Ectodermal cell (in vitro differentiated cells): ENCODE data around the gene VTN.

Source experiments
- H3K27ac ChIP-seq: 2 replicates; pipeline ENCODE4 v1.7.0; 2013; ENCODE audit warnings: mild to moderate bottlenecking, low read depth, low read length; ENCODE audit not compliant: insufficient read depth, poor library complexity, severe bottlenecking
- H3K27me3 ChIP-seq: 2 replicates; pipeline ENCODE4 v1.7.0; 2013; ENCODE audit warnings: mild to moderate bottlenecking, low read length; ENCODE audit not compliant: insufficient read depth, control insufficient read depth, poor library complexity, severe bottlenecking
- H3K36me3 ChIP-seq: one replicate; pipeline ENCODE4 v1.7.0; 2013; ENCODE audit warnings: low read length; ENCODE audit not compliant: control insufficient read depth, insufficient read depth
- H3K4me1 ChIP-seq: one replicate; pipeline ENCODE4 v1.7.0; 2013; ENCODE audit warnings: low read length; ENCODE audit not compliant: control insufficient read depth, insufficient read depth
- H3K4me3 ChIP-seq: 2 replicates; pipeline ENCODE4 v1.7.0; 2013; ENCODE audit warnings: low read depth, low read length, control low read depth; ENCODE audit not compliant: insufficient read depth
- H3K9me3 ChIP-seq: 2 replicates; pipeline ENCODE4 v1.7.0; 2013; ENCODE audit warnings: mild to moderate bottlenecking, low read length, moderate library complexity; ENCODE audit not compliant: control insufficient read depth
- WGBS, 2 experiments: methylation state at CpG; one replicate each; pipeline ENCODE4 v1.1.7; 2013; ENCODE audit warnings: missing lambda C conversion rate in 2 of 2; 5-methylcytosine and 5-hydroxymethylcytosine counted together

Gene VTN

DNA sequence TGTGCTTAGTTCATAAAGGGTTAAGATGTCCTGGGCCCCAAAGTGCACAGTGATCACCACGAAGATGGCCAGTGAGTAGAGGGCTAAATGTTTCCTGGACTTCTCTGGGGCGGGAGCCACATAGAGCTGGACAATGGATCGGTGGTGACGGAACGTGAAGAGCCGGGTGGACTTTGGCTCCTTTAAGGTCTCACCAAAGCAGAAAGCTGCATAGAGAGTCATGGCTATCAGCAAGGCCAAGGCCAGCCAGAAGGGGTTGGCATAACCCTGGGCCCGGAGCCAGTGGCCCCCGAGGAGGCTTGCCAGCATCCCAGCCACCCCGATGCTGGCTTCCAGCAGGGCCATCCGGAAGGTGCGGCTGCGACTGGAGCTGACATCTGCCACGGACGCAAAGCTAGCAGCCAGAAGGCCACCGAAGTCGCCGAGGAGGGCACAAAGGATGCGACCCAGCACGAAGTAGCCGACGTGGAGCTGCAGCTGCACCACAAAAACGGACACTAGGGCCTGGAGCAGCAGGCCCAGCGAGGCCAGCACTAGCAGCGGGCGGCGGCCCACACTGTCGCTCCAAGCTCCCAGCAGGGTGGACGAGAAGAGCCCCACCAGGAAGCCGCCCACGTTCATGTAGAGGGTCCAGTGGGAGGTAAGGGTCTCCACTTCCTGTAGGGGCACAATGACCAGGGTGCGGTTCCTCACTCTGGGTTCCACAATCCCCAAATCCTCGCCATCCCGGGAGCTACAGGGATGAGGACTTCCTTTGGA lies 34.9 kb upstream of the VTN start:
- Histone ChIP-seq H3K36me3 (no peaks in the 10 kb centered on the region), H3K27ac (no peak overlapping the region), H3K4me1 (peaks cover 10% of the 10 kb centered on the region), H3K27me3 (peaks cover 70% of the 10 kb centered on the region), H3K4me3 (peak overlapping the region; percentile 50), H3K9me3 (no peaks in the 10 kb centered on the region)
- 55 to 56% methylated on average over 33 of the region's 33 CpGs for WGBS, 2 experiments

DNA sequence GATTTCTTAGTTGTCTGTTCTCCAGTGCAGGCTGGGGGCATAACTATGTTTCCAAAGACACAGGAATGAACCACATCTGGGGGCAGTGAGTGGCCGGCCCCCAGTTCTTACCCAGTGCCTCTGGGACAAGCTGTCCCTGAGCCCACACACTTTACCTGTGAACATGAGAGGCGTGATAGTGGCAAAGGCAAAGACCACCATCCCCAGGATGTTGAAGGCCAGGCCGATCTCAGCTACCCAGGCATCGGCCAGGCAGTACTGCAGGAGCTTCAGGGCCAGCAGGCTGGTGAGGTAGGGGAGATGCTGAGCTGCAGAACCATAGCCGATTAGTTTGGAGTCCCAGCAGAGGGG lies 34.3 kb upstream of the VTN start:
- Histone ChIP-seq H3K27me3 (peaks cover 73% of the 10 kb centered on the region), H3K4me3 (no peak overlapping the region), H3K36me3 (no peaks in the 10 kb centered on the region), H3K4me1 (peaks cover 10% of the 10 kb centered on the region), H3K9me3 (no peaks in the 10 kb centered on the region), H3K27ac (no peak overlapping the region)
- 92 to 96% methylated on average over 5 of the region's 5 CpGs for WGBS, 2 experiments

- peaks cover 10% of the 10 kb centered on the region for H3K4me1 ChIP-seq
- peaks cover 73% of the 10 kb centered on the region for H3K27me3 ChIP-seq
- no peak overlapping the region for H3K4me3 ChIP-seq
- no peaks in the 10 kb centered on the region for H3K9me3 ChIP-seq
- WGBS, 2 experiments: 95% methylated on average over 2 of the region's 2 CpGs
- no peak overlapping the region for H3K27ac ChIP-seq
- H3K36me3 ChIP-seq: no peaks in the 10 kb centered on the region
Observed at GRCh38 chr17:28404007-28404406, 33.9 kb upstream of the VTN start.

DNA sequence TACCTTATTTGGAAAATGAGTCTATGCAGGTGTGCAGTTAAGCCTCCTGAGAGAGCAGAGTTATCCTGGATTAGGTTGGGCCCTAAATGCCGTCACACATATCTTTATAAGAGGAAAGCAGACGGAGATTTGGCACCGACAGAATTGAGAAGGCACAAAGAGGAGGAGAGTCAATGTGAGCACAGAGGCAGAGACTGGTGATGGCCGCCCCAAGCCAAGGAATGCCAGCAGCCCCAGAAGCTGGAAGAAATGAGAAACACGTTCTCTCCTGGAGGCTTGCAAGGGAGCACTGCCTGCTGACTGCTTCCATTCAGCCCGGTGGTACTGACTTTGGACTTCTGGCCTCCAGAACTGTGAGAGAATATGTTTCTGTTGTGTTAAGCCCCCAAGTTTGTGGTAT lies 32.7 kb upstream of the VTN start:
- H3K4me1 ChIP-seq: peaks cover 4% of the 10 kb centered on the region
- peaks cover 73% of the 10 kb centered on the region for H3K27me3 ChIP-seq
- no peaks in the 10 kb centered on the region for H3K36me3 ChIP-seq
- no peaks in the 10 kb centered on the region for H3K9me3 ChIP-seq
- H3K27ac ChIP-seq: no peak overlapping the region
- 72 to 75% methylated on average over 6 of the region's 6 CpGs for WGBS, 2 experiments
- H3K4me3 ChIP-seq: no peak overlapping the region

DNA sequence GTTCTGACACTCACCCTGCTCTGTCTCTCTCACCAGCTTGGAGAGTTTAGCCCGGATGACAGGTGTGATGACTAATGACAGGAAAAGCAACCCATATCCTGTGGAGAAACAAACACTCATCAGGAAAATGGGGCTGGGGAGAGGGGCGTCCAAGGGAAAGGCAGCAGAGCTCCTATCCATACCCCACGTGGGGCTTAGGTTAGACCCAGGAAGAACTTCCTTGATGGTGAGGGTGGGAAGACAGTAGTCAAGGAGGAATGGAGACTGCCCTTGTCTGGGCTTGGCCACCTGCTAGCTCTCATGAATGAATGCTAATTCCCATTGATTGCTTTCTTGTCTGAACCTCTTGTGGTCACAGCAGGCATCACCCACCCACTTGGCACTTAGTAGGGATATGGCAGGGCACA lies 32.1 kb upstream of the VTN start:
- no peak overlapping the region for H3K4me3 ChIP-seq
- peaks cover 73% of the 10 kb centered on the region for H3K27me3 ChIP-seq
- H3K9me3 ChIP-seq: no peaks in the 10 kb centered on the region
- H3K36me3 ChIP-seq: no peaks in the 10 kb centered on the region
- H3K27ac ChIP-seq: no peak overlapping the region
- peaks cover under 1% of the 10 kb centered on the region for H3K4me1 ChIP-seq
- 2 to 18% methylated on average over 3 of the region's 3 CpGs for WGBS, 2 experiments

DNA sequence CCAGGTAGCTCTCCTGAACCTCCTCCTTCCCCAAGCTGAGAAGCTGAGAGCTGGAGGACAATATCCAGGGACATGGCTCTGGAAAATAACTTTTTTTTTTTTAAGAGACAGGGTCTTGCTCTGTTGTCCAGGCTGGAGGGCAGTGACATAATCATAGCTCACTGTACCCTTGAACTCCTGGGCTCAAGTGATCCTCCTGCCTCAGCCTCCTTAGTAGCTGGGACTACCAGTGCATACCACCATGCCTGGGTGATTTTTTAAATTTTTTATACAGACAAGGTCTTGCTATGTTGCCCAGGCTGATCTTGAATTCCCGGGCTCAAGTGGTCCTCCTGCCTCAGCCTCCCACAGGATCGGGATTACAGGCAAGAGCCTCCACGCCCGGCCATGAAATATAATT lies 29.7 kb upstream of the VTN start:
- Histone ChIP-seq H3K9me3 (no peaks in the 10 kb centered on the region), H3K36me3 (no peaks in the 10 kb centered on the region), H3K27me3 (peaks cover 49% of the 10 kb centered on the region), H3K4me3 (no peak overlapping the region), H3K27ac (no peak overlapping the region), H3K4me1 (peaks cover 4% of the 10 kb centered on the region)
- 95% methylated on average over 4 of the region's 4 CpGs for WGBS, 2 experiments

DNA sequence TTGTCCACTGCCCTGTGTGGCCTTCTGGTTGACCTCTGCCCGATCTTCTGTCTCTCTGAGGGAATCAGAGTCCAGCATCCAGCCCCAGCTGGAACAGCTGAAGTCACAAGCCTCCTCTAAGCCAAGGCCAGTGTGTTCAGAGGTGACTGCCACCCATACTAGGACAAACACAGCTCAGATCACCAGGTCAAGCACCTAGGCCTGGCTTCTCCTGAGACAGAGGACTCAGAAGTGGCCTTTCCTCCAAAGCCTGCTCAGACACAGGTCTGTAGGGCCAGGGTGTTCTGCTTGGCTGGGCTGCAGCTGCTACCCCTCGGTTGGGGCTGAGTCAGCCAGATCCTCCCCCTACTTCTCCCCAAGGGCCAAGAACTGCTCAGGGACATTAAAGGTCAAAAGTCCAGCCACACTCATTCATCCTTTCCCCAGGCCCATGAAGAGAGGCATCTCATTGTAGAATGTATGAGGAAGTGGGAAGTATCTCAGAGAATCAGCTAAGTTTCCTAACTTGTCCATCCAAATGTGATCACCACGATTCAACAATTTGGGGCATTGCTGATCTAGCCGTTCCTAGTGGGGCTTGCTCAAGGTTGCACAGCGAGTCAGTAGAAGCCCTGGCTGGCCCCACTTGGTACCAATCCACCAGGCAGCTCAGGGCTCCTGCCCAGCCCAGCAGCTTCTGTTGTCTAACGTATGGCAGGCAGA lies 28.3 kb upstream of the VTN start:
- no peak overlapping the region for H3K27ac ChIP-seq
- no peak overlapping the region for H3K4me3 ChIP-seq
- peaks cover 4% of the 10 kb centered on the region for H3K4me1 ChIP-seq
- peaks cover 35% of the 10 kb centered on the region for H3K27me3 ChIP-seq
- H3K9me3 ChIP-seq: no peaks in the 10 kb centered on the region
- no peaks in the 10 kb centered on the region for H3K36me3 ChIP-seq
- WGBS, 2 experiments: 87 to 91% methylated on average over 6 of the region's 6 CpGs

DNA sequence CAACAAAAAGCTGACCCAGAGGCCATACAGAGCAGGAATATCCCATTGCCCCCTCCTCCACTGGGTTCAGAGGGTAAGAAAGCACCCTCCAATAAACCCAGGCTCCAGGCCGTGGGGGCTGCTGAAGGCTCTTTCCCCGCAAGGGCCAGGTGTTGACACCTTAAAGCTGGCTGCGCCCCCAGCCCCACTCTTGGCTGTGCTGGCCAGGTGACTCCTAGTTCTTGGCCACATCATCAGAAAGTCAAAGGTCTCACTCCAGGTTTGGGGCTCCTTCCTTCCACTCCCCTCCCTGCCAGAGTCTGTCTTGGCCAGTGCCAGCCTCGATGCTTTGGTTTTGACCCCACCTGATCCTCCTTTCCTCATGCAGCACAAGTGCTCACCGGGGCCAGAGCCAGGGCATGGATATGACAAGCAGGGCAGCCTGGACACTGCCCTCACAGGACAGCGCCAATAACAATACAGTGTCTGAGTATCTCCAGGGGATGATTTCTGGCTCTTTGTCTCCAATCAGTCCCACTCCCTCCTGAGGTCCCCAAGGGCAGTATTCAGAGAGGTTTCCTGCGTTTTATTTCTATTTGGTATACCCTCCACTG lies 27.7 kb upstream of the VTN start:
- peaks cover 29% of the 10 kb centered on the region for H3K27me3 ChIP-seq
- no peak overlapping the region for H3K27ac ChIP-seq
- no peak overlapping the region for H3K4me3 ChIP-seq
- WGBS, 2 experiments: 86 to 87% methylated on average over 7 of the region's 7 CpGs
- H3K4me1 ChIP-seq: peaks cover 4% of the 10 kb centered on the region
- H3K9me3 ChIP-seq: no peaks in the 10 kb centered on the region
- no peaks in the 10 kb centered on the region for H3K36me3 ChIP-seq

DNA sequence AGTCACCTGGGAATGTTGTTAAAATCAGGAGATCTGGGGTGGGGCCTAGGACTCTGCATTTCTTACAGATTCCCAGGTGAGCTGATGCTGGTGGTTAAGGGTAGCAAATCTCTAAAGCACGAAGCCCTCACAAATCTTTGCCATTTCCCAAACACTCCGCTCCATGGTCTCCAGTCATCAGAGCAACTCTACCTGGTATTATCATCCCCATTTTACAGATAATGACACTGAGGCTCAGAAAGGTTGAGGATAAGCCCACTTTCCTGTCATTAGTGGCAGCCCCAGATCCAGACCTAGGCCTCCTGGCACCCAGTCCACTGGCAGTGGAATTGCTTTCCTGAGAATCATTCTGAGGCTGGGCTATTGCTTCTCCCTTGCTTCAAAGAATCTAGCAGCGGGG lies 27.2 kb upstream of the VTN start:
- peaks cover 4% of the 10 kb centered on the region for H3K4me1 ChIP-seq
- H3K4me3 ChIP-seq: no peak overlapping the region
- 81 to 93% methylated on average over 3 of the region's 3 CpGs for whole genome bisulfite sequencing, 2 experiments
- H3K9me3 ChIP-seq: no peaks in the 10 kb centered on the region
- peaks cover 24% of the 10 kb centered on the region for H3K27me3 ChIP-seq
- no peak overlapping the region for H3K27ac ChIP-seq
- H3K36me3 ChIP-seq: no peaks in the 10 kb centered on the region

- H3K9me3 ChIP-seq: no peaks in the 10 kb centered on the region
- H3K27ac ChIP-seq: no peak overlapping the region
- no peaks in the 10 kb centered on the region for H3K36me3 ChIP-seq
- peaks cover 19% of the 10 kb centered on the region for H3K27me3 ChIP-seq
- no peak overlapping the region for H3K4me3 ChIP-seq
- 77 to 82% methylated on average over 6 of the region's 6 CpGs for WGBS, 2 experiments
- H3K4me1 ChIP-seq: peaks cover 4% of the 10 kb centered on the region
Observed at GRCh38 chr17:28396635-28397239, 26.6 kb upstream of the VTN start.
